ENCODE data around the gene EHD1. TPM values are rescaled to one million over a fixed set of nuclear protein-coding genes. Genes with fewer than 3 reads are reported as not detected.

The EHD1 gene
- total and polyA plus RNA-seq, 2 experiments from 2014 or later = 55.2 to 90.2 TPM

GRCh38 chr11:64831411-64831891 lies 47.0 kb downstream of the EHD1 start:
- TF ChIP-seq EZH2phosphoT487 (IDR thresholded peaks at IDR 0.05; ENCODE audit: insufficient read depth, low read depth) (no peak), EZH2 (IDR thresholded peaks at IDR 0.05; ENCODE audit: insufficient read depth, poor library complexity, severe bottlenecking) (no peak)
- no peak overlapping the region for H3K4me3 ChIP-seq
- H3K36me3 ChIP-seq (ENCODE audit: low read depth) = no peaks in the 10 kb centered on the region
- WGBS, 2 experiments (ENCODE audit: low coverage in 1 of 2, low lambda C conversion rate in 2 of 2, missing lambda C conversion rate in 2 of 2) = 88% methylated on average over 24 of the region's 24 CpGs
- no peak overlapping the region for H3K4me2 ChIP-seq (ENCODE audit: unreplicated experiment)
- no peaks in the 10 kb centered on the region for H3K9me3 ChIP-seq (ENCODE audit: low read depth)
- H3F3A ChIP-seq (ENCODE audit: insufficient read depth) = no peaks in the 10 kb centered on the region
- H3K79me2 ChIP-seq (ENCODE audit: insufficient read depth) = no peaks in the 10 kb centered on the region
- no peaks in the 10 kb centered on the region for H3K4me1 ChIP-seq (ENCODE audit: insufficient read depth)
- no peaks in the 10 kb centered on the region; the same call in 1 of the 2 replicates for H3K27me3 ChIP-seq (replicated peaks; ENCODE audit: insufficient read depth)
- no peak overlapping the region for H3K9ac ChIP-seq
- DNase-seq = no peak
- H2AFZ ChIP-seq = no peak overlapping the region
- no peaks in the 10 kb centered on the region for H4K20me1 ChIP-seq (ENCODE audit: insufficient read depth)
- H3K27ac ChIP-seq = no peak overlapping the region
- H3K9me2 ChIP-seq (ENCODE audit: insufficient read depth) = no peaks in the 10 kb centered on the region
- in situ Hi-C loops (cut with MboI) = no loop called here

- H3F3A ChIP-seq (ENCODE audit: insufficient read depth) = no peaks in the 10 kb centered on the region
- no peaks in the 10 kb centered on the region for H3K9me2 ChIP-seq (ENCODE audit: insufficient read depth)
- DNase-seq = no peak
- H3K9me3 ChIP-seq (ENCODE audit: low read depth) = no peaks in the 10 kb centered on the region
- H3K27ac ChIP-seq = no peak overlapping the region
- in situ Hi-C loops (cut with MboI) = no loop called here
- no peaks in the 10 kb centered on the region for H3K36me3 ChIP-seq (ENCODE audit: low read depth)
- no peak overlapping the region for H3K4me2 ChIP-seq (ENCODE audit: unreplicated experiment)
- no peaks in the 10 kb centered on the region for H4K20me1 ChIP-seq (ENCODE audit: insufficient read depth)
- no peak overlapping the region for H3K9ac ChIP-seq
- no peak overlapping the region for H3K4me3 ChIP-seq
- H2AFZ ChIP-seq = no peak overlapping the region
- WGBS, 2 experiments (ENCODE audit: low coverage in 1 of 2, low lambda C conversion rate in 2 of 2, missing lambda C conversion rate in 2 of 2) = 73 to 78% methylated on average over 36 to 39 of the region's 43 CpGs
- no peaks in the 10 kb centered on the region for H3K79me2 ChIP-seq (ENCODE audit: insufficient read depth)
- no peak for TF ChIP-seq EZH2phosphoT487 (IDR thresholded peaks at IDR 0.05; ENCODE audit: insufficient read depth, low read depth)
- TF ChIP-seq EZH2 (IDR thresholded peaks at IDR 0.05; ENCODE audit: insufficient read depth, poor library complexity, severe bottlenecking) = no peak
- H3K4me1 ChIP-seq (ENCODE audit: insufficient read depth) = no peaks in the 10 kb centered on the region
- no peaks in the 10 kb centered on the region; the same call in 1 of the 2 replicates for H3K27me3 ChIP-seq (replicated peaks; ENCODE audit: insufficient read depth)
These were observed 48.7 kb downstream of the EHD1 start for GRCh38 chr11:64829536-64830251.

GRCh38 chr11:64827451-64827839 lies 51.0 kb downstream of the EHD1 start:
- Histone ChIP-seq H2AFZ (no peak overlapping the region), H3K4me1 (ENCODE audit: insufficient read depth) (no peaks in the 10 kb centered on the region), H3K4me2 (ENCODE audit: unreplicated experiment) (no peak overlapping the region), H3K79me2 (ENCODE audit: insufficient read depth) (no peaks in the 10 kb centered on the region), H3K27me3 (replicated peaks; ENCODE audit: insufficient read depth) (no peaks in the 10 kb centered on the region; the same call in 1 of the 2 replicates), H4K20me1 (ENCODE audit: insufficient read depth) (no peaks in the 10 kb centered on the region), H3K27ac (no peak overlapping the region), H3K9me3 (ENCODE audit: low read depth) (no peaks in the 10 kb centered on the region), H3K9me2 (ENCODE audit: insufficient read depth) (no peaks in the 10 kb centered on the region), H3K9ac (no peak overlapping the region), H3F3A (ENCODE audit: insufficient read depth) (no peaks in the 10 kb centered on the region), H3K36me3 (ENCODE audit: low read depth) (no peaks in the 10 kb centered on the region), H3K4me3 (no peak overlapping the region)
- TF ChIP-seq EZH2phosphoT487 (IDR thresholded peaks at IDR 0.05; ENCODE audit: insufficient read depth, low read depth) (no peak), EZH2 (IDR thresholded peaks at IDR 0.05; ENCODE audit: insufficient read depth, poor library complexity, severe bottlenecking) (no peak)
- in situ Hi-C loops (cut with MboI) = no loop called here
- WGBS, 2 experiments (ENCODE audit: low coverage in 1 of 2, low lambda C conversion rate in 2 of 2, missing lambda C conversion rate in 2 of 2) = 86 to 87% methylated on average over 22 of the region's 22 CpGs
- no peak for DNase-seq

GRCh38 chr11:64826578-64827450 lies 51.6 kb downstream of the EHD1 start:
- H2AFZ ChIP-seq = no peak overlapping the region
- H3K4me1 ChIP-seq (ENCODE audit: insufficient read depth) = no peaks in the 10 kb centered on the region
- no peaks in the 10 kb centered on the region for H3K9me3 ChIP-seq (ENCODE audit: low read depth)
- no peak overlapping the region for H3K4me3 ChIP-seq
- no peaks in the 10 kb centered on the region for H4K20me1 ChIP-seq (ENCODE audit: insufficient read depth)
- H3K4me2 ChIP-seq (ENCODE audit: unreplicated experiment) = no peak overlapping the region
- H3F3A ChIP-seq (ENCODE audit: insufficient read depth) = no peaks in the 10 kb centered on the region
- no peak for DNase-seq
- H3K9me2 ChIP-seq (ENCODE audit: insufficient read depth) = no peaks in the 10 kb centered on the region
- WGBS, 2 experiments (ENCODE audit: low coverage in 1 of 2, low lambda C conversion rate in 2 of 2, missing lambda C conversion rate in 2 of 2) = 86 to 87% methylated on average over 41 to 52 of the region's 52 CpGs
- no peak overlapping the region for H3K27ac ChIP-seq
- H3K9ac ChIP-seq = no peak overlapping the region
- in situ Hi-C loops (cut with MboI) = no loop called here
- H3K36me3 ChIP-seq (ENCODE audit: low read depth) = no peaks in the 10 kb centered on the region
- H3K27me3 ChIP-seq (replicated peaks; ENCODE audit: insufficient read depth) = no peaks in the 10 kb centered on the region; the same call in 1 of the 2 replicates
- no peak for TF ChIP-seq EZH2phosphoT487 (IDR thresholded peaks at IDR 0.05; ENCODE audit: insufficient read depth, low read depth)
- no peaks in the 10 kb centered on the region for H3K79me2 ChIP-seq (ENCODE audit: insufficient read depth)

Data from GM23248 (cell line).